ENCODE measurements around the gene SMARCAD1.

The SMARCAD1 gene

DNA sequence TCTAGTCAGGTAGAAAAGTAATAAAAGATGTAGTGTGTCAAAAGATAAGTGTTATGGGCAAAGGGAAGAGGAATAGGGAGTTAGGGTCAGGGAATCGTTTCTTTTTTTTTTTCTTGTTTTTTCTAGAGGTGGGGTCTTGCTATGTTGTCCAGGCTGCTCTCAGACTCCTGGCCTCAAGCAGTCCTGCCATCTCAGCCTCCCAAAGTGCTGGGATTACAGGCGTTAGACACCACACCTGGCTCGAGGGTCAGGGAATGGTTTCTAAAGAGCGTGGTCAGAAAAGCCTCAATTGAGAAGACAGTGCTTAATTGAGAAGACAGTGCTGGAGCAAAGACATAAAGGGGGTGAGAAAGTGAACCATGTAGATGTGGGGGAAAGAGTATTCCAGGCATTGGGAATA is 19.1 kb downstream of the SMARCAD1 start:
- no peak for DNase-seq (ENCODE audit: extremely low read depth in 1 of 2, low read depth in 1 of 2)

DNA sequence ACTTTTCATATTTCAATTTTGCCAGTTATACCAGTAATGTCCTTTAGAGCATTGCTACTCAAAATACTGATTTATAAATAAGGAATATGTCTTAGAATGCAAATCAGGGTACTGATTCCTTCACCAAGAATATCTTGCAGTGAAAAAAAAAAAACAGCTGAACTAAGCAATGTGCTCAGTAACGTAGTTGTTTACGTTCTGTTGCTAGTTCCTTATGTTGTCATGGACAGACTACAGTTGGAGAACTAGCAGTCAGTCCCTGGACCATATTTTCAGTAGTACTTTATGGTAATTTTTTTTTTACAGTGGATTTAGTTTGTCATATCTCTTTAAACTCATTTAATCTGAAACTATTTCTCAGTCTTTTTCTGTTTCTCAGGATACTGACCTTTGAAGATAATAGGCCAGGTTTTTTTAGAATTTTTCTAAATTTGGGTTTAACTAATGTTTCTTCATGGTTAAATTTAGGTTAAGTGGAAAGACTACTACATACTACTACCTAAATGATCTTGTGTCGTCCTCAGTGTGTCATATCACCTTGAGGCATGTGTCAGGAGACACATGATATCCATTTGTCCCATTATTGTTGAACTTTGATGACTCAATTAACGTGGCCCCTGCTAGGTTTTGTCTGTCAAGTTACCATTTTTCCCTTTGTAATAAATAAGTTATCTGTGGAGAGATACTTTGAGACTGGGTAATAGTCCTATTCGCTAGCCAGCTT is 21.0 kb downstream of the SMARCAD1 start:
- DNase-seq (ENCODE audit: extremely low read depth in 1 of 2, low read depth in 1 of 2): no peak

DNA sequence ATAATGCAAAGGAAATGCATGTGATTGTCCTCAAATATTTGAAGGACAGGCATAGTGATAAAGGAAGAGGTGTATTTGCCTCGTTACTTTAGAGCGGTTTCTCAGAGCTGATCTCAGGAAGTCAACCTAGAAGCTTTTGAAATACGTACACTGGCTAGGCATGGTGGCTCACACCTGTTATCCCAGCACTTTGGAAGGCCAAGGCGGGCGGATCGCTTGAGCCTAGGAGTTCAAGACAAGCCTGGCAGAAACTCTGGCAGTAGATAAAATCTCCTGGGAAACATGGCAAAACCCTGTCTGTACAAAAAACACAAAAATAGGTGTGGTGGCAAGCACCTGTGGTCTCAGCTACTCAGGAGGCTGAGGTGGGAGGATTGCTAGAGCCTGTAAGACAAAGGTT is 24.9 kb downstream of the SMARCAD1 start:
- no peak for DNase-seq (ENCODE audit: extremely low read depth in 1 of 2, low read depth in 1 of 2)

DNA sequence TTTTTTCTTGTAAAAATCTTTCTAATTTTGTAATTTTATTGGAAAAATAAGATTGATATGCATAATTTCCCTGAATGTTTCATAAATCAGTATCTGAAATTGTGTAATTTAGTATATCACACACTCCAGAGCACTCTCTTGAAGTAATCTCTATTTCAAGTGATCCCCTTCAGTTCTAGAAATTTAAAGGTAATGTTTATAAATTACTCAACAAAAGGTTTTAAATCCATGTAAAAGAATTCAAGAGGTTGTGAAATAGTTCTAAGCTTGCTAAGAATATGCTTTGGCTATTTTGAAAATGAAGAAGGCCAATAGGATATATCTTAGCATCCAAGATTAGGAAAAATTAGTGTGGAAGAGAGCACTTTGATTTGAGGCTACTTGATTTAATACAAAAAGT is 28.2 kb downstream of the SMARCAD1 start:
- DNase-seq (ENCODE audit: extremely low read depth in 1 of 2, low read depth in 1 of 2): no peak

DNA sequence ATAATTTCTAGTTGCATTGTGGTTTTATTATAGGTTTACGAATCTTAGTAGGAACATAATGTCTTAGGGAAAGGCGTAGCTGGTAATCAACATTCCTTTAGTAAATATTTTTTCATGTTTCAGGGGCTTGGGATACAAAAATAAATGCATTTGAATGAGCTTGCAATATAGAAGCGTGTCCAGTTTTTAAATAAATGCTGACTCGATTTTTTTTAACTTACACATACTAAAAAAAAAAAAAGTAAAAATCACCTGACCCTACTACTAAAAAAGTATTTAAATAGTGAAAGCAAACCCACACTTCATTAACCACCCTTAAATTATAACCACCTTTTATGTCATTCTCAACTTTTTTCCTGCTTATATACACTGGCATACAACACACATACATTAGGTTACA is 29.6 kb downstream of the SMARCAD1 start:
- no peak for DNase-seq (ENCODE audit: extremely low read depth in 1 of 2, low read depth in 1 of 2)

DNA sequence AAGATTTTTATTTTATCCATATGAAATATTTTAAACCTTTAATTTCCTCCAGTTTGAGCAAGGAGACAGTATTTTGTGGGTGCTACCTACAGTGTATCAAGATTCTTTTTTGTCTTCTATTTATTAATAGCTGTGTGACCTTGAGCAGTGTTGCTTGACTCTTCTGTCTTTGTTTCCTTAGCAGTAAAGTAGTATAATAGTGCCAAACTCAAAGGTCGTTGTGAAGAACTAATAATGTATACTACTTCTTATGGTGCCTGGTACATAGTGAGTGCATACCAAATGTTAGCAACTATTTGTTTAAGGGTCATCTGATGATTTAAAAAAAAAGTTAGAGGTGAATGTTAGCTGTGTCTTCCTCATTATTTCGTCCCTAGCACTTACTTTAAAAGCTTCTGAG is 30.5 kb downstream of the SMARCAD1 start:
- no peak for DNase-seq (ENCODE audit: extremely low read depth in 1 of 2, low read depth in 1 of 2)

DNA sequence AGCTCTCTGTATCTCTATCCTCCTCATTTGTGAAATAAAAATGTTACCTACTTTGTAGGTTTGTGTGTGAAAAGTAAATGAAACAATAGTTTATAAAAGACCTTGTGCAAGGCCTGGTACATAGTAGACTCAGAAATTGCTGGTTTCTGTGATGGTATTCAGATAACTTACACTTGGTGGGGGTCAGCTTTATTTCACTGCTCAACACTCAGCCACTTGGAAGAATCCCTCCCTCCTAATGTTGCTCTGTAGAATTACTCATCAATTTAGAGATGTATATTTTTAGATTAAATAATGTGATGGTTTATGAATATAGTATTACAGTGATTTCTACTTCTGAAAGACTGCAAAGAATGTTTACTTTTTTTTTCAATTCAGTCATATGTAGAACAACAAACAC is 32.7 kb downstream of the SMARCAD1 start:
- no peak for DNase-seq (ENCODE audit: extremely low read depth in 1 of 2, low read depth in 1 of 2)

DNA sequence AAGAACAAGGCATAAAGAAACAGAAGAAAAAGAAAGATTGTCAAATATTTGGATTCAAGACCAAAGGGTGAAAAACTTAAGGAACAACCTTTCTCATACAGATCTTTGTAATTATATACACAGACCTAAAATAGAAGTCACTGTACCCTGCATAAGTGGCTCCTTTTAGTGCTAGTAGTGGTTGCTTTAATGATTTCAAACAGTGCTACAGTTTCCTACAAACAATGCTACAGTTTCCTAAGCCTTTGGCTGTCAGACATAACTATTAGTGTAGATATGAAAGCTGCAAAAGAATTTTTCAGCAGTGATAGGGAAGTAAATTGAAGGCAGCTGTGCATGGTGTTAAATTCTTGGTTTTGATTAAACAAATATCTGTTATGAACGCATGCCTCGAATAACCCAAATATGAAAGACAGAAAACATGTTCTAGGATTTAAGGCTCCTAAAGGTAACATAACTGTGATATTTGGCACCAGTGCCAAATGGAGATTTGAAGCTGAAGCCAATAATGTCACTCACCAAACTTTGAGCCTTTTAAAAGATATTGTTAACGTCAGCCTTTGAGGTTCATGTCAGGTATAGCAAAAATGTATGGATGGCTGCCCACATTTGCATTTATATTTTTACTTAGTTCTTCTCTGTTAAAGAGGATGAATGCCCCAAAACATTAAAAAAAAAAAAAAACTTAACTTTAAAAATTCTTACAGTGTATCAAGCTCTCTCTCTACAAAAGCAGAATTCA is 36.6 kb downstream of the SMARCAD1 start:
- no peak for DNase-seq (ENCODE audit: extremely low read depth in 1 of 2, low read depth in 1 of 2)

DNA sequence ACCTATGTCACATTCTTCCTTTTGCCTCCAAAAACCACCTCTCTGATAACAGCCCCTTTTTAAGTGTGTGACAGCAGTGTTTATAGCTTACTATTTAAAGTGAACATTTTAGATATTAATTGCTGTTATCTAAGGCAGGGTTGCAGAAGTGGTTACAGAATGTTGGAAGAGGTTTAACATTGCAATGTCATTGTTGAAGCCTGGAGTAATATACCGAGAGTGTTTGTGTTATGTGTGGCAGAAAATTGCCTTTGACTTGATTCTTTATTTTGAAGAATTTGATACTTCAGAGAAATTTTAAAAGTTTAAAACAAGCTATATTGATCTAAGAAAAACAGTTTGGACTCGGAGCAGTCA is 37.1 kb downstream of the SMARCAD1 start:
- DNase-seq (ENCODE audit: extremely low read depth in 1 of 2, low read depth in 1 of 2): no peak

DNA sequence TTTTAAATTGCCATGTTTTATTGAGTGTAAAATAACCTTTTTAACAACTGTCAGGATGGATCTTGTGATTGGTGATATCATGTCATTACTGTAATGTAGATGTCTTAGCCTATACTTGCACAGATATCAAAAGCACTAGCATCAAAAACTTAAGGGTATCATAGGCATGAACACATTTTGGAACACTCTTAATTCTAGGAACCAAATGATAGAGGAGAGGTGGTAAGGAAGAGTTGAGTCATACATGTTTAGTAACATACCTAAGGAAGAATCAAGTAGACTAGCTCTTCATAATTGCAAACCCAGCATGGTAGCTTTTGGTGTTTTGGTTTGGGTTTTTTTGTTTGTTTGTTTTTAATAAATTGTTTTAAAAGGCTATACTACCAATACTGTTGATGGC is 43.4 kb downstream of the SMARCAD1 start:
- no peak for DNase-seq (ENCODE audit: extremely low read depth in 1 of 2, low read depth in 1 of 2)

DNA sequence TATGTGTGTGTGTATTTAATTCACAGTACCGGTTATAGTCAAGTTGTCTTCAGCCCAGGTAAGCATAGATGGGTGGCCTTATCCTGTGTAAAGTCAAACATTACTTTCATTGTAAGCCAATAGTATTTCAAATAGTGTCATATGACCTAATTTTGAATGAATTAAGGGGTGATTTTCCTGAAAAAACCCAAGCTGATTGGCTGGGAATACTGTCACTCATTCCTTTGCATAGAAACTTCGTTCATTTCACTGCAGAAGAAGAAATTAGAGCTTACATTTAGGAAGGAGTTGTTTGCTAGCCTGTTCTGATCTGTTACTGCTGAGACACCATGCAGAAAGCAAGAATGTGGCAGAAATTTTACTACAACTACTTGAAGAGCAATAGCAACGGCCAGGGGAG is 45.4 kb downstream of the SMARCAD1 start:
- no peak for DNase-seq (ENCODE audit: extremely low read depth in 1 of 2, low read depth in 1 of 2)

DNA sequence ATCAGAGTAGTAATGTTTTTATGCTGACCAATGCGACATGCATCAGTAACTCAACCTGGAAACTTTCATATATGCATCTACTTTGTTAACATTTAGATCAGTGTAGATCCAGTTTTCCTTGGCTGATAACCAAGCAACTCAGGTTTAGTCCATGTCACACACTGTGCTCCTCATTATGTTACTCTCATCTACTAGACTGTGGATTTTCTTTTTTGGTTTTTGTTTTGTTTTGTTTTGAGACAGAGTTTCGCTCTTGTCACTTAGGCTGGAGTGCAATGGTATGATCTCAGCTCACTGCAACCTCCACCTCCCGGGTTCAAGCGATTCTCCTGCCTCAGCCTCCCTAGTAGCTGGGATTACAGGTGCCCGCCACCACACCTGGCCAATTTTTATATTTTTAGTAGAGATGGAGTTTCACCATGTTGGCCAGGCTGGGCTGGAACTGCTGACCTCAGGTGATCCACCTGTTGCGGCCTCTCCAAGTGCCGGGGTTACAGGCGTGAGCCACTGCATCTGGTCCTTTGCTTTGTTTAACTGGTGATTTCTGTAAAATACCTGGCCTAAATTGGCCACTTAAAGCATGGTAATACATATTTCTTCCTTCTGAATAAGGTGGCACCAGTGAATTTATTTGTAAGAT is 48.6 kb downstream of the SMARCAD1 start:
- no peak for DNase-seq (ENCODE audit: extremely low read depth in 1 of 2, low read depth in 1 of 2)

DNA sequence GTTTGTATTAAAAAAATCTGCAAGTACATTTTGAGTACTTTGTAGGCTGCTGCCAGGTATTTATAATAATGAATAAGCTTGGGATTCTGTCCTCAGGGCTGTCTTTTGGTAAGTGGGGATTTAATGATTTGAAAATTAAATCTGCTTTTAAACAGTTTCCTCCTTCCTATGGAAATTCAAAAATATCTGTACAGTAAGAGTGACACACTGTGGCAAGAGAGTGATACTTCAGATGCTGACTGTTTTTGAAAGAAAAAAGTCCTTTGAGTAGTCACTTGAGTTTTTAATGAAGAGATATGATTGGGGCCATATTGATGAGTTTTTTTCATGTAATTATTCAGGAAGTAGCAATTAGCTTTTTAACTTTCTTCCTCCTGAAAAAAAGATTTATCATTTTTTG is 49.2 kb downstream of the SMARCAD1 start:
- no peak for DNase-seq (ENCODE audit: extremely low read depth in 1 of 2, low read depth in 1 of 2)

DNA sequence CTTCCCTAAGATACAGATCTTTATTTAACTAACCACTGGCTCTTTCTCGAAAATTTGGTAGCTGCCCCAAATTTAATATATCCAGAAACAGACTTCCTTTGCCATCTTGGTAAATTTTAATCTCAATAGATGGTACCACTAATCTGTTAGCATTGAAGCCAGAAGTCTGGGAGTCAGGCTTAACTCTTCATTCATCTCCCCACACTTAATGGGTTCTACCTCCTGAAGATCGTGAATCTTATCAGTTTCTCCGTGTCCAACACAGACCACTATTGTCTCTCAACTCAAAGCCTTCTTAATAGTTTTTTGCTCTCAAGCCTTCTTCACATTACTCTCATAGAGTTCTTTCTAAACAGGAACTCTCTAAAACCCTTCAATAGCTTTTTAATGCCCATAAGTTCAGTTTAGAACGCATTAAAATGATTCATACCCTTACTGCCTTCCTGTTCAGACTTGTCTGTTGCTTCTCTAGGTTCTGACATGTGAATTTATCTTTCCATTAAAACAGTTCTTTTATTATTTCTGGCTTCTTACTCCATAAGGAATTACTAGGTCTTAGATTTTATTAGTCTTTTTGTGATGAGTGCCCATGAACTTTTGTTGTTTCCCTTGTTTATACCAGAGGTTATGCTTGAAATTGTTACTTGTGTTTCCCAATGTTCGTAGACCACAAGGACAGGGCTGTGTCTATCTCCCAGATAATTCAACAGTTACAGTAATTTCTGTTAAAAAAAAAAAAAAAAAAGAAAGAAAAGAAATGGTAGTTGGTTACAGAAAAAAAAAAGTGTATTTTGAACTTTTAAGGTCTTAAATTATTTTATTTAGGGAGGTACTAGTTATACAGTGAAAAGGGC is 54.7 kb downstream of the SMARCAD1 start:
- DNase-seq (ENCODE audit: extremely low read depth in 1 of 2, low read depth in 1 of 2): no peak

DNA sequence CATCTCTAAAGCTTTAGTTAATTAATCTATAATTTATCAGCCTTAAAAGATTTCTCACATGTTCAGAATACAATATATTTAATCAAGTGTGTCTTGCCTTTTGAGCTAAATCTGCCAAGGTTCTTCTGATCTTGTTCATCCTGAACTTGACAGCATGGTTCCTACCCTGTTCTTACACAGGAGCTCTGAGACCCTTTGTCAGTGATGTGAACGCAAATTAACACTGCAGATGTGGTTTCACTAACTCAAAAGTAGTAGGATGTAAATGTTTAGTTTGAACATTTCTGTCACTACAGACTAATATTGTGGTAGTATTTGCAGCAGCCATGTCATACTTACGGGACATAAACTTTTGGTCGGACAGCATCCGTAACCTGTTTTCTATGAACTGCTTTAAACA is 59.4 kb downstream of the SMARCAD1 start:
- DNase-seq (ENCODE audit: extremely low read depth in 1 of 2, low read depth in 1 of 2): no peak

DNA sequence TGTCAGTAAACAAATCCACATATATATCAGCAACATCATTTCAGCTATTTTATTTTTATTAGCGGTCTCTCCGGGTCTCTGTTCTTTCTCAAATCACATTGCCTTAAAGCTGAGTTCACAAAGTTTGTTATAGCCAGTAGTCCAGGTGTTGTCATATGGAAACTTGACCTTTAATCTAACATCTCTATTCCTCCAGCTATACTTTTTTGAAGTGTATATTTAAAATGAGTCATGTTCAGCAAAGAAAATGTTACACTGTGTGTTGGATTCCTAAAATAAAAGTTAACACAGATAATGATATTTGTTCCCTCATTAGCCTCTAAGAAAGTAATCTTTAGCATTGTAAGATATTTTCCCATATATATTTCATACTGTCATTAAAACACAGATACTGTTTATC is 63.6 kb downstream of the SMARCAD1 start:
- DNase-seq (ENCODE audit: extremely low read depth in 1 of 2, low read depth in 1 of 2): no peak

DNA sequence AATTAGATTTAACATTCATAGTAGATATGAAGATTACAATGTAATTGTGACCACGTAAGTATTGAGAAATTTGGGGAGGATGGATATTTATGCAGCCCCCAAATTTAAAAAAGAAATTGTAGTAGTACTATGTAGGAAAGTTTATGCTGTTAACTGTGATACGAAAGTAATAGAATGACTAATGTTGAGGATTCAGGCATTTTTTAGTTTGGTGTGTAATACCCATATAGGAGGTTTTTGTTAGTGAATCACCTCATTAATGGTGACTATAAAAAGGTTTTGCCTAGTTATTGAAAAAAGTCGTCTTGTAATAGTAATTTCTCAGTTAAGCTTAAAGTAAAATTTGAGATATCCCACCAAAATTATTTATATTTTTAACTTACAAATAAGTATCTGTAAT is 67.2 kb downstream of the SMARCAD1 start:
- DNase-seq (ENCODE audit: extremely low read depth in 1 of 2, low read depth in 1 of 2): no peak

DNA sequence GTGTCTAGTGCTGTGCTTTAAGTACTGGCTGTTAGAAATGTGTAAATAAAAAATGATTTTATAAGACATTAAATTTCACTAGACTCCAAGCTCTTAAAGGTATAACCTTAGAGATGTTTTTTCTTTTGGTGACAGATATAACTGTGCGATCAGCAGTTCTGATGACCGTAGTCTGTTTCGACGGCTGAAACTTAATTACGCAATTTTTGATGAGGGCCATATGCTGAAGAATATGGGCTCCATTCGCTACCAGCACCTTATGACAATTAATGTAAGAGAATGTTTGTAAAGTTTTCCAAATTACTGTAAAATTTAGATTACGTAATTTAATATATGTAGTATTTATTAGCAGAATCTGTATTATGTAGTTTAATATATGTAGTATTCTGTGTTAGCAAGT is 68.5 kb downstream of the SMARCAD1 start:
- DNase-seq (ENCODE audit: extremely low read depth in 1 of 2, low read depth in 1 of 2): no peak

DNA sequence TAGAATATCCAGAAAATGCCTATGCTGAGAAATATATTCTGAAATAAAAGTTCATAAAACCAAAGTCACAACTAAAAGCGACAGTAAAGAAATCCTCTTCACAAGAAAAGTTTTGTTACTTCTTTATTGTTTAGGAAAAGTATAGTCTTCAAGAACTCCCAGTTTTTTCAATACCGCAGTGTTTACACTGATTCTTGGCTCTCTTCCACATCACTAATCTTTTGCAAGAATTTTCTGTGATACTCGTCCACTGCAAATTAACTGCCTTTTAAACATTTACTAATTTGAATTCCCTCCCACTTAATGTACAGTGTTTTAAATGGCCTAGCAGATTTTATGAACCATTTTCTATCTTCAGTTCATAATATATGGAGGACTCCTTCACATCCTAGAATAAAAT is 69.9 kb downstream of the SMARCAD1 start:
- no peak for DNase-seq (ENCODE audit: extremely low read depth in 1 of 2, low read depth in 1 of 2)

DNA sequence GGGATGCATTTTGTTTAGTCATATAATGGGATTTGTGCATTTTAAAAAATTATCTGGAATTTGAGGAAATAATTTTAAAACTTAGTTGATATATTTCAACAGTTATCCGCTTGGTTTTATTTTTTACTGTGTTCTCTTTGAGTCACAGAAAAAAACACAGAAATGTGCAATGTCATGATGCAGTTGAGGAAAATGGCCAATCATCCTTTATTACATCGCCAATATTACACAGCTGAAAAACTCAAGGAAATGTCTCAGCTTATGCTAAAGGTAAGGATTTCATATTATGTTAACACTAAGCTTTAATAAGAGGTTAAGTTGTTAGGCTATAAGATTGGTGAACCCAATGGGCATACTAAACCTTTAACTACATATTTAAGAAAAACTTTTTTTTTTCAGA is 71.1 kb downstream of the SMARCAD1 start:
- no peak for DNase-seq (ENCODE audit: extremely low read depth in 1 of 2, low read depth in 1 of 2)

DNA sequence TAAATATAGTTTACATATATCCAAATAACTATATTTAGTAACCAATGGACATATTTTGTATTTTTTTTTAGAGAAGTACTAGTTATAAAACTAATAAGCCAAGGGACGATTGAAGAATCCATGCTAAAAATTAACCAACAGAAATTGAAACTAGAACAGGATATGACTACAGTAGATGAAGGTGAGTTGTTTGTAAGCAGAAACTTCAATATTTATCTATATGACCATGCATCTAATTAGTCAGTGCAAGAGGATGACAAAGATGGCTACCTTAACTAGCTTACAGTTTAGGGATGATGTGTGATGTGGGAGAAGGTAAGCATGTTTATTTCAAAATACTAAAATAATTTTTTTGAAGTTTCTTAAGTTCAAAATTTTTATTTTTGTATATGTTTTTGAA is 77.2 kb downstream of the SMARCAD1 start:
- DNase-seq (ENCODE audit: extremely low read depth in 1 of 2, low read depth in 1 of 2): no peak
